ENCODE results near the gene RIIAD1. TPM values are rescaled to one million over a fixed set of nuclear protein-coding genes. Genes with fewer than 3 reads are reported as not detected.
"Not testable (repeated sequence)": the region's sequence is repeated elsewhere in the genome, so short reads cannot be mapped to it uniquely, and the experiment has no call there.

Gene RIIAD1
- total RNA-seq: 1 to 10 TPM in 1 of 2 donors, not detected in 1; 4.0 TPM
- long read RNA-seq, donor 1: 0 reads
- long read RNA-seq, donor 2, partial matches to known transcripts: 0 of 1 reads
- long read RNA-seq, donor 2, other reads (novel, unspliced or antisense): 0 of 1 reads

GRCh38 chr1:151720974-151721787, at the start of gene RIIAD1:
Gene RIIAD1 (plus strand): TSS chr1:151721522. CDS start chr1:151721537, 15 bp downstream.
- DNase-seq (ENCODE audit: low spot score): no peak
- intact Hi-C loops (cut with DNase I): no loop called here

GRCh38 chr1:151673407-151673806, 47.9 kb upstream of the RIIAD1 start:
- DNase-seq (ENCODE audit: low spot score): no peak
- intact Hi-C loops (cut with DNase I): loop anchor here (5.0 to 10.0 kb wide), 2 partner anchors 59 to 229 kb away; partner anchors contain the start of gene SNX27 (in 1 of the 2)

- intact Hi-C loops (cut with DNase I): no loop called here
- DNase-seq (ENCODE audit: low spot score): no peak
Observed at GRCh38 chr1:151680391-151680790, 40.9 kb upstream of the RIIAD1 start.

- no peak for DNase-seq (ENCODE audit: low spot score)
- intact Hi-C loops (cut with DNase I): no loop called here
Observed at GRCh38 chr1:151680826-151681225, 40.5 kb upstream of the RIIAD1 start.

GRCh38 chr1:151681923-151682322, 39.4 kb upstream of the RIIAD1 start:
- no peak for DNase-seq (ENCODE audit: low spot score)
- intact Hi-C loops (cut with DNase I): no loop called here

- intact Hi-C loops (cut with DNase I); DNase-seq (ENCODE audit: low spot score): not testable (repeated sequence)
Observed at GRCh38 chr1:151682901-151683300, 38.4 kb upstream of the RIIAD1 start.

GRCh38 chr1:151684128-151684527, 37.2 kb upstream of the RIIAD1 start:
- intact Hi-C loops (cut with DNase I): no loop called here
- no peak for DNase-seq (ENCODE audit: low spot score)

- DNase-seq (ENCODE audit: low spot score): no peak
- intact Hi-C loops (cut with DNase I): no loop called here
Observed at GRCh38 chr1:151686561-151686960, 34.8 kb upstream of the RIIAD1 start.

GRCh38 chr1:151689494-151689893, 31.8 kb upstream of the RIIAD1 start:
- DNase-seq (ENCODE audit: low spot score): no peak

GRCh38 chr1:151692226-151692625, 29.1 kb upstream of the RIIAD1 start:
- no peak for DNase-seq (ENCODE audit: low spot score)
- intact Hi-C loops (cut with DNase I): no loop called here

More at GRCh38 chr1:151689494-151689893, 31.8 kb upstream of the RIIAD1 start:
- intact Hi-C loops (cut with DNase I): no loop called here

- DNase-seq (ENCODE audit: low spot score): no peak
- intact Hi-C loops (cut with DNase I): no loop called here
Observed at GRCh38 chr1:151693057-151693651, 28.2 kb upstream of the RIIAD1 start.

GRCh38 chr1:151701515-151701914, 19.8 kb upstream of the RIIAD1 start:
- DNase-seq (ENCODE audit: low spot score): no peak
- intact Hi-C loops (cut with DNase I): no loop called here

- DNase-seq (ENCODE audit: low spot score): no peak
- intact Hi-C loops (cut with DNase I): no loop called here
Observed at GRCh38 chr1:151702936-151703335, 18.4 kb upstream of the RIIAD1 start.

GRCh38 chr1:151703813-151704212, 17.5 kb upstream of the RIIAD1 start:
- intact Hi-C loops (cut with DNase I): no loop called here
- DNase-seq (ENCODE audit: low spot score): no peak

GRCh38 chr1:151704246-151704645, 17.1 kb upstream of the RIIAD1 start:
- no peak for DNase-seq (ENCODE audit: low spot score)
- intact Hi-C loops (cut with DNase I): no loop called here

GRCh38 chr1:151705146-151705545, 16.2 kb upstream of the RIIAD1 start:
- no peak for DNase-seq (ENCODE audit: low spot score)
- intact Hi-C loops (cut with DNase I): no loop called here

GRCh38 chr1:151705753-151706463, 15.4 kb upstream of the RIIAD1 start:
- no peak for DNase-seq (ENCODE audit: low spot score)
- intact Hi-C loops (cut with DNase I): no loop called here

- DNase-seq (ENCODE audit: low spot score): no peak
Observed at GRCh38 chr1:151706464-151707415, 14.6 kb upstream of the RIIAD1 start.

GRCh38 chr1:151707541-151708065, 13.7 kb upstream of the RIIAD1 start:
- no peak for DNase-seq (ENCODE audit: low spot score)
- intact Hi-C loops (cut with DNase I): no loop called here

More at GRCh38 chr1:151706464-151707415, 14.6 kb upstream of the RIIAD1 start:
- intact Hi-C loops (cut with DNase I): no loop called here

All from posterior vena cava (tissue), 2 donors.